GM10248 (cell line): ENCODE results near the gene QRSL1.

Experiments used
- CTCF ChIA-PET: fragments of 300-600 bp; sonication (Branson Sonifier 250); formaldehyde crosslinking; extraction: SDS; loops from one replicate; lab custom pipeline; 2021; ENCODE audit warnings: antibody characterized with exemption; lab: Yijun Ruan, JAX
- POLR2A ChIA-PET: fragments of 350-650 bp; sonication (Branson Sonifier 250); formaldehyde crosslinking; extraction: SDS; loops from one replicate; lab custom pipeline; 2020; ENCODE audit warnings: antibody characterized with exemption; lab: Yijun Ruan, JAX
- DNase-seq: peaks from one replicate; pipeline ENCODE4 v3.0.0; 2012; ENCODE audit errors: extremely low spot score
- TF ChIP-seq, protein P1 (sequence below): IDR thresholded peaks from 2 replicates; pipeline ENCODE4 v1.5.1; 2012; ENCODE audit warnings: mild to moderate bottlenecking, low read depth; ENCODE audit errors: extremely low read depth, missing control alignments, control extremely low read depth

QRSL1 gene

DNA sequence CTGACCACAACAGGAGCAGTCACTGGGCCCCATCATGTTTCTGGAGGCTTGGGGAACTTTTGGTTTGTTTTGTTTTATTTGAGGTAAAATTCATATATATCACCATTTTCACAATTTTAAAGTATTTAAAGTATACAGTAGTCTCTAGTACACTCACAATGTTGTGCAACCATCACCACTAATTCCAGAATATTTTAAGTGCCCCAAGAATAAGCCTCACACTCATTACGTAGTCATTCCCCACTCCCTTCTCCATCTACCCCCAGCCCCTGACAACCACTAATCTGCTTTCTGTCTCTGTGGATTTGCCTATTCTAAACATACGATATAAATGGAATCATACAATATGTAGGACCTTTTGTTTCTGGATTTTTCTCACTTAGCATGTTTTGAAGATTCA, 29.0 kb upstream of the QRSL1 start:
- DNase-seq, result no peak
- TF ChIP-seq, protein P1, sequence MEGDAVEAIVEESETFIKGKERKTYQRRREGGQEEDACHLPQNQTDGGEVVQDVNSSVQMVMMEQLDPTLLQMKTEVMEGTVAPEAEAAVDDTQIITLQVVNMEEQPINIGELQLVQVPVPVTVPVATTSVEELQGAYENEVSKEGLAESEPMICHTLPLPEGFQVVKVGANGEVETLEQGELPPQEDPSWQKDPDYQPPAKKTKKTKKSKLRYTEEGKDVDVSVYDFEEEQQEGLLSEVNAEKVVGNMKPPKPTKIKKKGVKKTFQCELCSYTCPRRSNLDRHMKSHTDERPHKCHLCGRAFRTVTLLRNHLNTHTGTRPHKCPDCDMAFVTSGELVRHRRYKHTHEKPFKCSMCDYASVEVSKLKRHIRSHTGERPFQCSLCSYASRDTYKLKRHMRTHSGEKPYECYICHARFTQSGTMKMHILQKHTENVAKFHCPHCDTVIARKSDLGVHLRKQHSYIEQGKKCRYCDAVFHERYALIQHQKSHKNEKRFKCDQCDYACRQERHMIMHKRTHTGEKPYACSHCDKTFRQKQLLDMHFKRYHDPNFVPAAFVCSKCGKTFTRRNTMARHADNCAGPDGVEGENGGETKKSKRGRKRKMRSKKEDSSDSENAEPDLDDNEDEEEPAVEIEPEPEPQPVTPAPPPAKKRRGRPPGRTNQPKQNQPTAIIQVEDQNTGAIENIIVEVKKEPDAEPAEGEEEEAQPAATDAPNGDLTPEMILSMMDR, result no peak
- POLR2A ChIA-PET, result no interaction called here
- CTCF ChIA-PET, result interaction anchor here (1.6 kb wide), 1 partner anchor 379 kb away, joined by 6 read pairs; no protein-coding TSS in a partner anchor

GRCh38 chr6:106608080-106608668, 21.2 kb upstream of the QRSL1 start:
- ChIA-PET POLR2A (interaction anchor here (0.6 kb wide), 1 partner anchor 56 kb away, joined by 5 read pairs; no protein-coding TSS in a partner anchor), CTCF (interaction anchor here (0.6 to 1.5 kb wide), 29 partner anchors 11 to 511 kb away, joined by 3 to 18 read pairs (median 3); no protein-coding TSS in a partner anchor)
- DNase-seq, result peak; percentile 51
- TF ChIP-seq, protein P1, result peak; percentile 78

GRCh38 chr6:106609699-106610098, 19.7 kb upstream of the QRSL1 start:
- POLR2A ChIA-PET, result no interaction called here
- TF ChIP-seq, protein P1, result peak; percentile 57
- no peak for DNase-seq
- CTCF ChIA-PET, result interaction anchor here (0.6 to 2.0 kb wide), 8 partner anchors 16 to 370 kb away, joined by 3 to 13 read pairs (median 3); no protein-coding TSS in a partner anchor

GRCh38 chr6:106611030-106611429, 18.3 kb upstream of the QRSL1 start:
- no peak for DNase-seq
- CTCF ChIA-PET, result interaction anchor here (1.0 to 2.0 kb wide), 8 partner anchors 10 to 368 kb away, joined by 3 to 13 read pairs (median 4); partner anchors contain the start of gene ATG5
- POLR2A ChIA-PET, result no interaction called here
- TF ChIP-seq, protein P1, result no peak

DNA sequence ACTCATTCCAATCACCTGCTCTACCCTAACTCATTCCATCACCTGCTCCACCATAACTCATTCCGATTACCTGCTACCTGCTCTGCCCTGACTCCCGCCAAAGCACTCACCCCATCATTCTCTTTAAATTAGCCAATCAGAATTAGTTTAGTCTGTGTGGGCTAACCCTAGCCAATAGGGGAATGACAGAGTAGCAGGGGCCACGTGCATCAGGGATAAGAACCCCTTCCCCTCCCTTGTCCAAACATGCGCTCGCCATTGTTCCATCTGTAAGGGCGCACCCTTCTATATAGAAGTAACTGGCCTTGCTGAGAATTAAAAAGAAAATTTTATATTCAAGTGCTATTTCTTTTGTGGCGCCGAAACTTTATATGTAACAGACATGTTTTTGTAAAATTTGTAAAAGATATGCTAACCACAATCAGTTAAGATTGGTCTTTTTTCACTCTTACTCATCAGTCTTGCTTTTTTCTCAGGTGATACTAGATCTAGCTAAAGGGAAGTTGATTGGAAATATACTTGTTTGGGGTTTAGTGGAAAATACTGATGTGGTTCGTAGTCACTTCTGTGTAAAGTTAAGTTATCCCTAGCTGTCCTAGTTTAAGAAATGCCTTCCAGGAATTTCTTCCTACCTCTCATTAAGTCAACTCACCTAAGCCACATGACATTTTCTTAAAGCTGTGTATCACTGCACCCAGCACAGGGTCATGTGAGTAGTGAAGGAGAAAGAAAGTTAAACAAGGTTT, 16.5 kb upstream of the QRSL1 start:
- ChIA-PET POLR2A (interaction anchor here (0.6 kb wide), 1 partner anchor 32 kb away, joined by 3 read pairs; no protein-coding TSS in a partner anchor), CTCF (interaction anchor here (1.2 to 1.7 kb wide), 4 partner anchors 15 to 367 kb away, joined by 3 to 5 read pairs (median 4); no protein-coding TSS in a partner anchor)
- DNase-seq, result no peak
- TF ChIP-seq, protein P1, result no peak

GRCh38 chr6:106613590-106613989, 15.8 kb upstream of the QRSL1 start:
- CTCF ChIA-PET, result interaction anchor here (1.2 to 2.3 kb wide), 5 partner anchors 14 to 384 kb away, joined by 3 to 6 read pairs (median 5); no protein-coding TSS in a partner anchor
- POLR2A ChIA-PET, result interaction anchor here (0.6 kb wide), 1 partner anchor 31 kb away, joined by 3 read pairs; no protein-coding TSS in a partner anchor

More at GRCh38 chr6:106613590-106613989, 15.8 kb upstream of the QRSL1 start:
- TF ChIP-seq, protein P1, result no peak
- no peak for DNase-seq
